HPDE6-E6E7 (cell line): ENCODE data around the gene PIPOX.

Experiments used
- DNase-seq: peaks from one replicate; pipeline ENCODE4 v3.0.0; 2011; ENCODE audit warnings: missing footprints; ENCODE audit errors: extremely low spot score

Gene PIPOX

GRCh38 chr17:29019475-29020181, 23.3 kb upstream of the PIPOX start:
- no peak for DNase-seq

- no peak for DNase-seq
These were observed 22.4 kb upstream of the PIPOX start for GRCh38 chr17:29020576-29020975.

GRCh38 chr17:29021226-29021625, 21.7 kb upstream of the PIPOX start:
- no peak for DNase-seq

GRCh38 chr17:29022074-29022473, 20.9 kb upstream of the PIPOX start:
- no peak for DNase-seq

- no peak for DNase-seq
These were observed 18.5 kb upstream of the PIPOX start for GRCh38 chr17:29024316-29024952.

- no peak for DNase-seq
These were observed 11.5 kb upstream of the PIPOX start for GRCh38 chr17:29031488-29031887.

GRCh38 chr17:29032013-29032856, 10.7 kb upstream of the PIPOX start:
- DNase-seq, result no peak

GRCh38 chr17:29032857-29033197, 10.1 kb upstream of the PIPOX start:
- no peak for DNase-seq

- no peak for DNase-seq
These were observed 8.4 kb upstream of the PIPOX start for GRCh38 chr17:29034510-29034909.

- DNase-seq, result no peak
These were observed 6.4 kb upstream of the PIPOX start for GRCh38 chr17:29036584-29036983.

GRCh38 chr17:29037739-29038084, 5.2 kb upstream of the PIPOX start:
- DNase-seq, result no peak

- no peak for DNase-seq
These were observed 4.7 kb upstream of the PIPOX start for GRCh38 chr17:29038085-29038795.

- no peak for DNase-seq
These were observed 3.0 kb upstream of the PIPOX start for GRCh38 chr17:29039764-29040598.

GRCh38 chr17:29041091-29041490, 1.9 kb upstream of the PIPOX start:
- DNase-seq, result no peak

- no peak for DNase-seq
These were observed 1.4 kb upstream of the PIPOX start for GRCh38 chr17:29041571-29041970.

- DNase-seq, result no peak
These were observed 789 bp upstream of the PIPOX start for GRCh38 chr17:29042026-29042678.

- no peak for DNase-seq
These were observed 701 bp downstream of the PIPOX start for GRCh38 chr17:29043539-29044145.

- DNase-seq, result no peak
These were observed 2.1 kb downstream of the PIPOX start for GRCh38 chr17:29045026-29045425.

- no peak for DNase-seq
These were observed 3.0 kb downstream of the PIPOX start for GRCh38 chr17:29045734-29046472.

GRCh38 chr17:29046473-29046839, 3.5 kb downstream of the PIPOX start:
- no peak for DNase-seq
